Measurements from ENCODE around the gene RUNX2. TPM values are rescaled to one million over a fixed set of nuclear protein-coding genes. Genes with fewer than 3 reads are reported as not detected.

Gene RUNX2
- total RNA-seq, 1 donor from 2014 or later: 0.09 TPM

DNA sequence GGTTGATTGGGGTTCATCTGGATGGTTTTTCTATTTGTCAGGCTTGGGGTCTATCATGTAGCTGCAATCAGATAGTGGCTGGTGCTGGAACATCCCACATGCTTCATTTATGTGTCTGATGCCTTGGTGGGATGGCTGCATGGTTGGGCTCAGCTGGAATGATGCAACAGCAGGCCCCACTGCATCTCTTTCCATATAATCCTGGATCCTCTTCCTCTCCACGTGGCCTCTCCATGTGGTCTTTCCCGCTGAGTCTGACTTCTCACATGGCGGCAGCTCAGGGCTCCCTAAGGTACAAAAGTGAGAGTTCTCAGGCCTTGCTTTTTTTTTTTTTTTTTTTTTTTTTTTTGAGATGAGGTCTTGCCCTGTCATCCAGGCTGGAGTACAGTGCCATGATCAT lies 114.6 kb downstream of the RUNX2 start:
- Mint-ChIP-seq H3K36me3 (no peaks in the 10 kb centered on the region), H3K4me3 (no peak overlapping the region), H3K27ac (no peak overlapping the region), H3K27me3 (ENCODE audit: insufficient read depth, low read depth) (peaks cover 2% of the 10 kb centered on the region), H3K4me1 (peaks cover 7% of the 10 kb centered on the region), H3K9me3 (no peaks in the 10 kb centered on the region)
- Histone ChIP-seq H3K27ac (no peak overlapping the region), H3K9ac (no peak overlapping the region), H3K9me3 (ENCODE audit: low read depth) (no peaks in the 10 kb centered on the region), H3K79me2 (ENCODE audit: low read depth) (no peaks in the 10 kb centered on the region), H3K4me2 (no peak overlapping the region), H3F3A (ENCODE audit: low read depth) (no peaks in the 10 kb centered on the region), H3K27me3 (no peaks in the 10 kb centered on the region), H3K4me1 (no peaks in the 10 kb centered on the region), H3K4me3 (no peak overlapping the region), H4K20me1 (ENCODE audit: low read depth) (no peaks in the 10 kb centered on the region), H3K36me3 (no peaks in the 10 kb centered on the region), H2AFZ (replicated peaks) (no peak overlapping the region)
- TF ChIP-seq, protein P1, sequence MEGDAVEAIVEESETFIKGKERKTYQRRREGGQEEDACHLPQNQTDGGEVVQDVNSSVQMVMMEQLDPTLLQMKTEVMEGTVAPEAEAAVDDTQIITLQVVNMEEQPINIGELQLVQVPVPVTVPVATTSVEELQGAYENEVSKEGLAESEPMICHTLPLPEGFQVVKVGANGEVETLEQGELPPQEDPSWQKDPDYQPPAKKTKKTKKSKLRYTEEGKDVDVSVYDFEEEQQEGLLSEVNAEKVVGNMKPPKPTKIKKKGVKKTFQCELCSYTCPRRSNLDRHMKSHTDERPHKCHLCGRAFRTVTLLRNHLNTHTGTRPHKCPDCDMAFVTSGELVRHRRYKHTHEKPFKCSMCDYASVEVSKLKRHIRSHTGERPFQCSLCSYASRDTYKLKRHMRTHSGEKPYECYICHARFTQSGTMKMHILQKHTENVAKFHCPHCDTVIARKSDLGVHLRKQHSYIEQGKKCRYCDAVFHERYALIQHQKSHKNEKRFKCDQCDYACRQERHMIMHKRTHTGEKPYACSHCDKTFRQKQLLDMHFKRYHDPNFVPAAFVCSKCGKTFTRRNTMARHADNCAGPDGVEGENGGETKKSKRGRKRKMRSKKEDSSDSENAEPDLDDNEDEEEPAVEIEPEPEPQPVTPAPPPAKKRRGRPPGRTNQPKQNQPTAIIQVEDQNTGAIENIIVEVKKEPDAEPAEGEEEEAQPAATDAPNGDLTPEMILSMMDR (IDR thresholded peaks at IDR 0.05): no peak
- TF ChIP-seq EZH2 (IDR thresholded peaks at IDR 0.05): no peak
- TF ChIP-seq EZH2phosphoT487 (IDR thresholded peaks at IDR 0.05): no peak
- DNase-seq (ENCODE audit: low spot score): no peak

DNA sequence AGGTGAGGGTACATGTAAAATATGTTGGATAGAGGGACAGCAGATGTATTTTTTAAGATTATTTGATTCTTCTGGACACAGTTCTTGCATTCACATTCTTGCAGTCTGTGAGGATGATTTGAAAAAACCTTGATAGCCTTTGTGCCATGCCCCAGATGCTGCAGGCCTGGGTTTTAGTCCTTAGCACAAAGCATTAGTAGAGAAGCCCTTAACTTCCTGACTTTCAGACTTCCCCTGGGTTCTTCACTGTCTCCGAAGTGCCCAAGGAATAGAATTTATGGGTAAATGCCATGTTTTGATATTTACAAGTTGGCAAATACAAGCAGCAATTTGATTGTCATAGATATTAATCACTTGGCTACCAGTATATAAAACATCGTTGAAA lies 117.2 kb downstream of the RUNX2 start:
- Mint-ChIP-seq H3K9me3 (no peaks in the 10 kb centered on the region), H3K4me3 (no peak overlapping the region), H3K27ac (no peak overlapping the region), H3K27me3 (ENCODE audit: insufficient read depth, low read depth) (peaks cover 2% of the 10 kb centered on the region), H3K4me1 (peaks cover 9% of the 10 kb centered on the region), H3K36me3 (no peaks in the 10 kb centered on the region)
- no peak overlapping the region for H3K4me2 ChIP-seq
- H3F3A ChIP-seq (ENCODE audit: low read depth): no peaks in the 10 kb centered on the region
- no peaks in the 10 kb centered on the region for H4K20me1 ChIP-seq (ENCODE audit: low read depth)
- H3K4me1 ChIP-seq: no peaks in the 10 kb centered on the region
- no peaks in the 10 kb centered on the region for H3K36me3 ChIP-seq
- no peaks in the 10 kb centered on the region for H3K9me3 ChIP-seq (ENCODE audit: low read depth)
- TF ChIP-seq, protein P1 (IDR thresholded peaks at IDR 0.05): no peak
- no peak for TF ChIP-seq EZH2phosphoT487 (IDR thresholded peaks at IDR 0.05)
- no peak for TF ChIP-seq EZH2 (IDR thresholded peaks at IDR 0.05)
- H3K9ac ChIP-seq: no peak overlapping the region
- no peaks in the 10 kb centered on the region for H3K27me3 ChIP-seq
- H2AFZ ChIP-seq (replicated peaks): no peak overlapping the region
- no peaks in the 10 kb centered on the region for H3K79me2 ChIP-seq (ENCODE audit: low read depth)
- DNase-seq (ENCODE audit: low spot score): no peak
- no peak overlapping the region for H3K4me3 ChIP-seq
- no peak overlapping the region for H3K27ac ChIP-seq

DNA sequence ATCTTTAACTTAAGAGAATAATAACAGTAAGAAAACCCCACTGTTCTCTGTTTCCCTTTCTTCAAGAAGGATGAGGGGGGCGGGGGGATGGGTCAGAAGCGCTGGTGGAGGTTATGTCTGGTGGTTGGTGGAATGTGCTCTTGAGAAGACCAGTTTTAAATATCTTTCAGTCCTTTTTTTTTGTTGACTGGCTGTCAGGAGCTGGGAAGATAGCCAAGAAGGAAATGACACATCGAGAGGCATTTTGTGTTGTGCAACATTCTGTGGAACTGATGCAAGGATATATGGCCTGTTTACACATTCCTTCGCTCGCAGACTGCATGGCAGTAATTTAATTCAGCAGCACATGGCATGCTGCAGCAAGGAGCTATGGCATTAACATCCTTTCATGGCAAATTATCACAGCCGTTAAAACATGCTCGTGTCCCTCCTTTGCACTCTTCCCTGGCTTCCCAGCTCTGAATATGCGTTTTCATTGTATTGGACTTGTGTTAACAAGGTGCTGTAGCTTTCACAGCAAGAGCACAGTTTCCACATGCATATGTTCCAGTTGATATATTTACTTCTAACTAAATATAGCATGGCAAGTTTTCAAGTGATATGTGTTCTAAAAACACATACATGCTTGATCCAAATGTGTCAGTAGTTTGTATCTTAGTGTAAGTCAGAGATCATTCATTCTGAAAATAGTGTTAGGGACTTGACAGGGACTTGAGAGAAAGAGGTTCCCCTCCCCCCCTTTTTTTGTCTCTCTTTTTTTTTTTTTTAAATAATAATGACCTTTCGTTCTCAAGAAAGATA lies 117.8 kb downstream of the RUNX2 start:
- no peaks in the 10 kb centered on the region for H3K4me1 ChIP-seq
- Mint-ChIP-seq H3K9me3 (no peaks in the 10 kb centered on the region), H3K27ac (no peak overlapping the region), H3K36me3 (no peaks in the 10 kb centered on the region), H3K4me3 (no peak overlapping the region), H3K27me3 (ENCODE audit: insufficient read depth, low read depth) (peaks cover 2% of the 10 kb centered on the region), H3K4me1 (peaks cover 9% of the 10 kb centered on the region)
- no peaks in the 10 kb centered on the region for H3K36me3 ChIP-seq
- no peak overlapping the region for H3K4me3 ChIP-seq
- no peak for TF ChIP-seq EZH2phosphoT487 (IDR thresholded peaks at IDR 0.05)
- TF ChIP-seq EZH2 (IDR thresholded peaks at IDR 0.05): no peak
- TF ChIP-seq, protein P1 (IDR thresholded peaks at IDR 0.05): no peak
- H3F3A ChIP-seq (ENCODE audit: low read depth): no peaks in the 10 kb centered on the region
- H3K4me2 ChIP-seq: no peak overlapping the region
- no peak overlapping the region for H3K9ac ChIP-seq
- H2AFZ ChIP-seq (replicated peaks): no peak overlapping the region
- H3K9me3 ChIP-seq (ENCODE audit: low read depth): no peaks in the 10 kb centered on the region
- no peaks in the 10 kb centered on the region for H3K79me2 ChIP-seq (ENCODE audit: low read depth)
- H4K20me1 ChIP-seq (ENCODE audit: low read depth): no peaks in the 10 kb centered on the region
- no peak overlapping the region for H3K27ac ChIP-seq
- no peaks in the 10 kb centered on the region for H3K27me3 ChIP-seq
- no peak for DNase-seq (ENCODE audit: low spot score)
